ENCODE measurements around the gene TMTC4.

TMTC4 gene

GRCh38 chr13:100652510-100652909, 22.1 kb downstream of the TMTC4 start:
- Mint-ChIP-seq H3K27ac (no peak overlapping the region), H3K27me3 (no peaks in the 10 kb centered on the region), H3K4me1 (no peaks in the 10 kb centered on the region), H3K36me3 (peaks cover 37% of the 10 kb centered on the region), H3K9me3 (no peaks in the 10 kb centered on the region), H3K4me3 (no peak overlapping the region)
- no peak for ATAC-seq

- no peaks in the 10 kb centered on the region for H3K9me3 Mint-ChIP-seq
- no peaks in the 10 kb centered on the region for H3K27me3 Mint-ChIP-seq
- no peak overlapping the region for H3K4me3 Mint-ChIP-seq
- H3K27ac Mint-ChIP-seq = no peak overlapping the region
- no peak for ATAC-seq
- H3K36me3 Mint-ChIP-seq = peaks cover 22% of the 10 kb centered on the region
- H3K4me1 Mint-ChIP-seq = no peaks in the 10 kb centered on the region
These were observed 24.3 kb downstream of the TMTC4 start for GRCh38 chr13:100650326-100650725.

- ATAC-seq = no peak
- Mint-ChIP-seq H3K4me3 (no peak overlapping the region), H3K27me3 (no peaks in the 10 kb centered on the region), H3K4me1 (no peaks in the 10 kb centered on the region), H3K27ac (no peak overlapping the region), H3K36me3 (peaks cover 24% of the 10 kb centered on the region), H3K9me3 (no peaks in the 10 kb centered on the region)
These were observed 26.2 kb downstream of the TMTC4 start for GRCh38 chr13:100648354-100648753.

- peaks cover 24% of the 10 kb centered on the region for H3K36me3 Mint-ChIP-seq
- H3K4me1 Mint-ChIP-seq = no peaks in the 10 kb centered on the region
- no peak overlapping the region for H3K4me3 Mint-ChIP-seq
- no peak for ATAC-seq
- no peaks in the 10 kb centered on the region for H3K27me3 Mint-ChIP-seq
- no peak overlapping the region for H3K27ac Mint-ChIP-seq
- H3K9me3 Mint-ChIP-seq = no peaks in the 10 kb centered on the region
These were observed 27.7 kb downstream of the TMTC4 start for GRCh38 chr13:100646871-100647270.

GRCh38 chr13:100646030-100646673, 28.4 kb downstream of the TMTC4 start:
- Mint-ChIP-seq H3K36me3 (peaks cover 31% of the 10 kb centered on the region), H3K27ac (no peak overlapping the region), H3K27me3 (no peaks in the 10 kb centered on the region)

GRCh38 chr13:100645382-100645781, 29.2 kb downstream of the TMTC4 start:
- Mint-ChIP-seq H3K4me3 (no peak overlapping the region), H3K4me1 (no peaks in the 10 kb centered on the region), H3K9me3 (no peaks in the 10 kb centered on the region), H3K27me3 (no peaks in the 10 kb centered on the region), H3K36me3 (peaks cover 34% of the 10 kb centered on the region), H3K27ac (no peak overlapping the region)
- no peak for ATAC-seq

More at GRCh38 chr13:100646030-100646673, 28.4 kb downstream of the TMTC4 start:
- no peak for ATAC-seq
- H3K9me3 Mint-ChIP-seq = no peaks in the 10 kb centered on the region
- H3K4me1 Mint-ChIP-seq = no peaks in the 10 kb centered on the region
- H3K4me3 Mint-ChIP-seq = no peak overlapping the region

GRCh38 chr13:100644371-100644770, 30.2 kb downstream of the TMTC4 start:
- Mint-ChIP-seq H3K36me3 (peaks cover 34% of the 10 kb centered on the region), H3K27ac (no peak overlapping the region), H3K9me3 (no peaks in the 10 kb centered on the region), H3K4me1 (no peaks in the 10 kb centered on the region), H3K27me3 (no peaks in the 10 kb centered on the region), H3K4me3 (no peak overlapping the region)
- ATAC-seq = no peak

GRCh38 chr13:100637796-100638195, 36.8 kb downstream of the TMTC4 start:
- Mint-ChIP-seq H3K9me3 (no peaks in the 10 kb centered on the region), H3K4me3 (no peak overlapping the region), H3K27ac (no peak overlapping the region), H3K4me1 (no peaks in the 10 kb centered on the region), H3K36me3 (peaks cover 56% of the 10 kb centered on the region), H3K27me3 (no peaks in the 10 kb centered on the region)
- ATAC-seq = no peak

GRCh38 chr13:100637380-100637779, 37.2 kb downstream of the TMTC4 start:
- Mint-ChIP-seq H3K27me3 (no peaks in the 10 kb centered on the region), H3K4me3 (no peak overlapping the region), H3K27ac (no peak overlapping the region), H3K4me1 (no peaks in the 10 kb centered on the region), H3K36me3 (peaks cover 55% of the 10 kb centered on the region), H3K9me3 (no peaks in the 10 kb centered on the region)
- no peak for ATAC-seq

GRCh38 chr13:100636441-100636840, 38.2 kb downstream of the TMTC4 start:
- no peak for ATAC-seq
- Mint-ChIP-seq H3K36me3 (peaks cover 53% of the 10 kb centered on the region), H3K27me3 (no peaks in the 10 kb centered on the region), H3K27ac (no peak overlapping the region), H3K9me3 (no peaks in the 10 kb centered on the region), H3K4me1 (no peaks in the 10 kb centered on the region), H3K4me3 (no peak overlapping the region)

GRCh38 chr13:100636004-100636403, 38.6 kb downstream of the TMTC4 start:
- Mint-ChIP-seq H3K27me3 (no peaks in the 10 kb centered on the region), H3K36me3 (peaks cover 49% of the 10 kb centered on the region), H3K4me1 (no peaks in the 10 kb centered on the region), H3K27ac (no peak overlapping the region), H3K9me3 (no peaks in the 10 kb centered on the region), H3K4me3 (no peak overlapping the region)
- ATAC-seq = no peak

GRCh38 chr13:100634696-100635095, 39.9 kb downstream of the TMTC4 start:
- ATAC-seq = no peak
- no peaks in the 10 kb centered on the region for H3K9me3 Mint-ChIP-seq
- H3K27ac Mint-ChIP-seq = no peak overlapping the region
- H3K4me1 Mint-ChIP-seq = no peaks in the 10 kb centered on the region
- H3K36me3 Mint-ChIP-seq = peaks cover 59% of the 10 kb centered on the region
- no peak overlapping the region for H3K4me3 Mint-ChIP-seq
- H3K27me3 Mint-ChIP-seq = no peaks in the 10 kb centered on the region

- Mint-ChIP-seq H3K27me3 (no peaks in the 10 kb centered on the region), H3K4me1 (no peaks in the 10 kb centered on the region), H3K36me3 (peaks cover 66% of the 10 kb centered on the region), H3K4me3 (no peak overlapping the region), H3K27ac (no peak overlapping the region), H3K9me3 (no peaks in the 10 kb centered on the region)
- no peak for ATAC-seq
These were observed 41.1 kb downstream of the TMTC4 start for GRCh38 chr13:100633461-100633860.

GRCh38 chr13:100630555-100630954, 44.0 kb downstream of the TMTC4 start:
- H3K4me3 Mint-ChIP-seq = no peak overlapping the region
- H3K4me1 Mint-ChIP-seq = no peaks in the 10 kb centered on the region
- H3K9me3 Mint-ChIP-seq = no peaks in the 10 kb centered on the region
- no peak overlapping the region for H3K27ac Mint-ChIP-seq
- H3K36me3 Mint-ChIP-seq = peaks cover 78% of the 10 kb centered on the region
- no peaks in the 10 kb centered on the region for H3K27me3 Mint-ChIP-seq
- ATAC-seq = no peak

GRCh38 chr13:100627120-100627519, 47.5 kb downstream of the TMTC4 start:
- Mint-ChIP-seq H3K36me3 (peaks cover 88% of the 10 kb centered on the region), H3K27ac (no peak overlapping the region), H3K4me1 (no peaks in the 10 kb centered on the region), H3K9me3 (no peaks in the 10 kb centered on the region), H3K27me3 (no peaks in the 10 kb centered on the region), H3K4me3 (no peak overlapping the region)
- ATAC-seq = no peak

- H3K27ac Mint-ChIP-seq = no peak overlapping the region
These were observed 49.1 kb downstream of the TMTC4 start for GRCh38 chr13:100625447-100625846.

GRCh38 chr13:100620792-100621191, 53.8 kb downstream of the TMTC4 start:
- Mint-ChIP-seq H3K36me3 (peaks cover 54% of the 10 kb centered on the region), H3K9me3 (no peaks in the 10 kb centered on the region), H3K27ac (no peak overlapping the region), H3K27me3 (no peaks in the 10 kb centered on the region), H3K4me3 (no peak overlapping the region), H3K4me1 (no peaks in the 10 kb centered on the region)
- no peak for ATAC-seq

More at GRCh38 chr13:100625447-100625846, 49.1 kb downstream of the TMTC4 start:
- Mint-ChIP-seq H3K9me3 (no peaks in the 10 kb centered on the region), H3K36me3 (peaks cover 94% of the 10 kb centered on the region), H3K4me3 (no peak overlapping the region), H3K27me3 (no peaks in the 10 kb centered on the region), H3K4me1 (no peaks in the 10 kb centered on the region)
- ATAC-seq = no peak

All from stimulated activated memory B cell treated with anti-CD40 and anti-IgM and Interleukin-4, amounts not matched to agents 10 μg/mL and 1 μg/mL and 100 μg/mL, for 72 hours (primary cell).